Activated CD8-positive, alpha-beta T cell treated with anti-CD3 and anti-CD28 coated beads, Interleukin-2, amount 10 ng/mL, durations not matched to agents 7 days and 5 days (primary cell): ENCODE results near the gene ZP4. TPM values are rescaled to one million over a fixed set of nuclear protein-coding genes. Genes with fewer than 3 reads are reported as not detected.

Experiments
- ATAC-seq: fragments of 150-1000 bp; cut with Tn5 transposase; one replicate; pipeline ENCODE4 v1.10.0; 2021; ENCODE audit warnings: moderate library complexity
- CTCF ChIA-PET: fragments of 350-600 bp; sonication (Branson Sonifier 250); formaldehyde crosslinking; loops from one replicate; lab custom pipeline; 2021; ENCODE audit warnings: antibody characterized with exemption; lab: Charles Lee
- POLR2A ChIA-PET: fragments of 350-600 bp; sonication (Branson Sonifier 250); formaldehyde crosslinking; loops from one replicate; lab custom pipeline; 2021; ENCODE audit warnings: antibody characterized with exemption; lab: Charles Lee
- DNase-seq: peaks from one replicate; pipeline ENCODE4 v3.0.0-alpha.2; 2020
- H3K27ac Mint-ChIP-seq: one replicate; pipeline ENCODE4 v1.8.0; 2021; ENCODE audit warnings: mild to moderate bottlenecking, mixed read lengths
- H3K27me3 Mint-ChIP-seq: one replicate; pipeline ENCODE4 v1.8.0; 2021; ENCODE audit warnings: low read depth, mixed read lengths
- H3K36me3 Mint-ChIP-seq: one replicate; pipeline ENCODE4 v1.8.0; 2021; ENCODE audit warnings: low read depth, mixed read lengths
- H3K4me1 Mint-ChIP-seq: one replicate; pipeline ENCODE4 v1.8.0; 2021; ENCODE audit warnings: low read depth, mixed read lengths
- H3K4me3 Mint-ChIP-seq: one replicate; pipeline ENCODE4 v1.8.0; 2021; ENCODE audit warnings: mild to moderate bottlenecking, mixed read lengths
- H3K9me3 Mint-ChIP-seq: one replicate; pipeline ENCODE4 v1.8.0; 2022; ENCODE audit warnings: mixed read lengths; ENCODE audit not compliant: insufficient read depth
- total RNA-seq, 2 experiments: library from RNA; stranded (reverse); gene quantifications; one replicate each; pipeline ENCODE4 v1.2.3, GENCODE V29; 2021

The ZP4 gene
- not detected for total RNA-seq

- Mint-ChIP-seq H3K36me3 (no peaks in the 10 kb centered on the region), H3K4me3 (no peak within 1 kb of the TSS), H3K27me3 (no peaks in the 10 kb centered on the region), H3K9me3 (no peaks in the 10 kb centered on the region), H3K4me1 (no peaks in the 10 kb centered on the region), H3K27ac (no peak within 1 kb of the TSS)
- ChIA-PET POLR2A (no interaction called here), CTCF (no interaction called here)
- ATAC-seq: no peak
- DNase-seq: no peak
These were observed at the start of gene ZP4 for GRCh38 chr1:237890822-237891221. TSS of gene ZP4 (minus strand) at chr1:237890922. CDS start at chr1:237890635, 287 bp downstream.

- Mint-ChIP-seq H3K27me3 (no peaks in the 10 kb centered on the region), H3K9me3 (peaks cover 8% of the 10 kb centered on the region), H3K4me1 (no peaks in the 10 kb centered on the region), H3K4me3 (no peak overlapping the region), H3K36me3 (no peaks in the 10 kb centered on the region), H3K27ac (no peak overlapping the region)
- DNase-seq (no peak), ATAC-seq (no peak)
- ChIA-PET POLR2A (no interaction called here), CTCF (no interaction called here)
These were observed 47.8 kb upstream of the ZP4 start for GRCh38 chr1:237938553-237938952.

GRCh38 chr1:237938068-237938467, 47.3 kb upstream of the ZP4 start:
- ChIA-PET CTCF (no interaction called here), POLR2A (no interaction called here)
- Mint-ChIP-seq H3K9me3 (peaks cover 8% of the 10 kb centered on the region), H3K4me3 (no peak overlapping the region), H3K27me3 (no peaks in the 10 kb centered on the region), H3K4me1 (no peaks in the 10 kb centered on the region), H3K36me3 (no peaks in the 10 kb centered on the region), H3K27ac (no peak overlapping the region)
- no peak for DNase-seq
- no peak for ATAC-seq

GRCh38 chr1:237932816-237933215, 42.1 kb upstream of the ZP4 start:
- H3K9me3 Mint-ChIP-seq: peaks cover under 1% of the 10 kb centered on the region
- ChIA-PET CTCF (no interaction called here), POLR2A (no interaction called here)
- H3K36me3 Mint-ChIP-seq: no peaks in the 10 kb centered on the region
- DNase-seq (no peak), ATAC-seq (no peak)
- H3K4me3 Mint-ChIP-seq: no peak overlapping the region
- no peaks in the 10 kb centered on the region for H3K27me3 Mint-ChIP-seq
- H3K4me1 Mint-ChIP-seq: no peaks in the 10 kb centered on the region
- H3K27ac Mint-ChIP-seq: no peak overlapping the region

- no peak for DNase-seq
- no peak for ATAC-seq
- no peak overlapping the region for H3K27ac Mint-ChIP-seq
- no peaks in the 10 kb centered on the region for H3K27me3 Mint-ChIP-seq
- CTCF ChIA-PET: no interaction called here
- no peak overlapping the region for H3K4me3 Mint-ChIP-seq
- H3K36me3 Mint-ChIP-seq: no peaks in the 10 kb centered on the region
- POLR2A ChIA-PET: no interaction called here
- H3K9me3 Mint-ChIP-seq: no peaks in the 10 kb centered on the region
- H3K4me1 Mint-ChIP-seq: no peaks in the 10 kb centered on the region
These were observed 40.9 kb upstream of the ZP4 start for GRCh38 chr1:237931581-237931980.

GRCh38 chr1:237927198-237927597, 36.5 kb upstream of the ZP4 start:
- CTCF ChIA-PET: no interaction called here
- no peaks in the 10 kb centered on the region for H3K36me3 Mint-ChIP-seq
- no peak overlapping the region for H3K4me3 Mint-ChIP-seq
- no peaks in the 10 kb centered on the region for H3K9me3 Mint-ChIP-seq
- H3K4me1 Mint-ChIP-seq: no peaks in the 10 kb centered on the region
- ATAC-seq (no peak), DNase-seq (no peak)
- POLR2A ChIA-PET: no interaction called here
- no peaks in the 10 kb centered on the region for H3K27me3 Mint-ChIP-seq
- no peak overlapping the region for H3K27ac Mint-ChIP-seq

- ATAC-seq (no peak), DNase-seq (no peak)
- Mint-ChIP-seq H3K27me3 (no peaks in the 10 kb centered on the region), H3K9me3 (peaks cover 10% of the 10 kb centered on the region), H3K27ac (no peak overlapping the region), H3K4me1 (no peaks in the 10 kb centered on the region), H3K4me3 (no peak overlapping the region), H3K36me3 (no peaks in the 10 kb centered on the region)
- ChIA-PET CTCF (no interaction called here), POLR2A (no interaction called here)
These were observed 30.6 kb upstream of the ZP4 start for GRCh38 chr1:237921306-237921705.

- H3K27ac Mint-ChIP-seq: no peak overlapping the region
- peaks cover 14% of the 10 kb centered on the region for H3K9me3 Mint-ChIP-seq
- ChIA-PET CTCF (no interaction called here), POLR2A (no interaction called here)
- ATAC-seq (no peak), DNase-seq (no peak)
- no peaks in the 10 kb centered on the region for H3K4me1 Mint-ChIP-seq
- H3K36me3 Mint-ChIP-seq: no peaks in the 10 kb centered on the region
- no peak overlapping the region for H3K4me3 Mint-ChIP-seq
- no peaks in the 10 kb centered on the region for H3K27me3 Mint-ChIP-seq
These were observed 22.6 kb upstream of the ZP4 start for GRCh38 chr1:237913345-237913744.

GRCh38 chr1:237911911-237912310, 21.2 kb upstream of the ZP4 start:
- H3K9me3 Mint-ChIP-seq: peaks cover 10% of the 10 kb centered on the region
- POLR2A ChIA-PET: no interaction called here
- CTCF ChIA-PET: no interaction called here
- H3K4me3 Mint-ChIP-seq: no peak overlapping the region
- no peaks in the 10 kb centered on the region for H3K36me3 Mint-ChIP-seq
- no peaks in the 10 kb centered on the region for H3K27me3 Mint-ChIP-seq
- H3K27ac Mint-ChIP-seq: no peak overlapping the region
- ATAC-seq (no peak), DNase-seq (no peak)
- no peaks in the 10 kb centered on the region for H3K4me1 Mint-ChIP-seq

GRCh38 chr1:237910834-237911233, 20.1 kb upstream of the ZP4 start:
- Mint-ChIP-seq H3K4me3 (no peak overlapping the region), H3K27ac (no peak overlapping the region), H3K4me1 (no peaks in the 10 kb centered on the region), H3K36me3 (no peaks in the 10 kb centered on the region), H3K9me3 (no peaks in the 10 kb centered on the region), H3K27me3 (no peaks in the 10 kb centered on the region)
- ChIA-PET CTCF (no interaction called here), POLR2A (no interaction called here)
- no peak for ATAC-seq
- DNase-seq: no peak

- ATAC-seq: no peak
- POLR2A ChIA-PET: no interaction called here
- H3K27ac Mint-ChIP-seq: no peak overlapping the region
These were observed 13.2 kb upstream of the ZP4 start for GRCh38 chr1:237903961-237904360.

GRCh38 chr1:237902960-237903743, 12.4 kb upstream of the ZP4 start:
- Mint-ChIP-seq H3K27me3 (no peaks in the 10 kb centered on the region), H3K36me3 (no peaks in the 10 kb centered on the region), H3K9me3 (no peaks in the 10 kb centered on the region), H3K4me1 (no peaks in the 10 kb centered on the region), H3K27ac (no peak overlapping the region), H3K4me3 (no peak overlapping the region)
- CTCF ChIA-PET: no interaction called here
- DNase-seq: no peak
- POLR2A ChIA-PET: no interaction called here
- no peak for ATAC-seq

More at GRCh38 chr1:237903961-237904360, 13.2 kb upstream of the ZP4 start:
- no peaks in the 10 kb centered on the region for H3K27me3 Mint-ChIP-seq
- no peak for DNase-seq
- H3K4me3 Mint-ChIP-seq: no peak overlapping the region
- CTCF ChIA-PET: no interaction called here
- H3K4me1 Mint-ChIP-seq: no peaks in the 10 kb centered on the region
- no peaks in the 10 kb centered on the region for H3K9me3 Mint-ChIP-seq
- H3K36me3 Mint-ChIP-seq: no peaks in the 10 kb centered on the region
